Tibial artery (tissue), 4 donors: ENCODE measurements around the gene PAX2.

ENCODE experiments used
- DNase-seq, 2 donors: peaks; one replicate each; pipeline ENCODE4 v3.0.0-alpha.2; 2019
- H3K27ac ChIP-seq, 2 donors: fragments of 200-600 bp; sonication (generic) in 1 of 2; 1 replicate in 1 of 2; 2 replicates in 1 of 2; pipeline ENCODE4 v1.5.1; 2018 to 2019; ENCODE audit warnings: mild to moderate bottlenecking in 1 of 2
- H3K27me3 ChIP-seq, 2 donors: fragments of 200-600 bp; sonication (generic) in 1 of 2; one replicate each; pipeline versions ENCODE4 v1.5.1 to v1.6.0; 2016 to 2019
- H3K36me3 ChIP-seq, 3 donors: fragments of 200-600 bp; sonication (generic) in 2 of 3; one replicate each; pipeline ENCODE4 v1.5.1; 2016 to 2019; ENCODE audit warnings: mild to moderate bottlenecking in 2 of 3
- H3K4me1 ChIP-seq, 4 donors: fragments of 200-600 bp; sonication (generic) in 2 of 4; 1 replicate in 3 of 4; 2 replicates in 1 of 4; pipeline ENCODE4 v1.5.1; 2016 to 2019
- H3K4me3 ChIP-seq, 2 donors: fragments of 200-600 bp; sonication (generic) in 1 of 2; 1 replicate in 1 of 2; 2 replicates in 1 of 2; pipeline ENCODE4 v1.5.1; 2018 to 2019; ENCODE audit warnings: mild to moderate bottlenecking in 2 of 2
- H3K9me3 ChIP-seq, 3 donors: fragments of 200-600 bp; sonication (generic) in 1 of 3; one replicate each; pipeline ENCODE4 v1.5.1; 2016 to 2019
- intact Hi-C: fragments of 100-400 bp; cut with DNase I; formaldehyde crosslinking; loops from one replicate; pipeline ENCODE4 v1.15.0; 2023; ENCODE audit warnings: low total_unique reads
- TF ChIP-seq, protein P1 (sequence below), 2 experiments: fragments of 200-600 bp in 1 of 2; fragments of 450-650 bp in 1 of 2; IDR thresholded peaks; one replicate each; pipeline ENCODE4 v1.5.1; 2017 to 2019; ENCODE audit warnings: antibody characterized with exemption in 2 of 2, mild to moderate bottlenecking in 1 of 2, moderate library complexity in 1 of 2

The PAX2 gene

GRCh38 chr10:100731407-100732240 lies 13.8 kb upstream of the PAX2 start:
- no peak overlapping the region for H3K27ac ChIP-seq
- no peaks in the 10 kb centered on the region for H3K36me3 ChIP-seq
- no peak for DNase-seq
- peaks cover 0 to 36% (median 25%) of the 10 kb centered on the region in 4 donors for H3K4me1 ChIP-seq
- TF ChIP-seq, protein P1, sequence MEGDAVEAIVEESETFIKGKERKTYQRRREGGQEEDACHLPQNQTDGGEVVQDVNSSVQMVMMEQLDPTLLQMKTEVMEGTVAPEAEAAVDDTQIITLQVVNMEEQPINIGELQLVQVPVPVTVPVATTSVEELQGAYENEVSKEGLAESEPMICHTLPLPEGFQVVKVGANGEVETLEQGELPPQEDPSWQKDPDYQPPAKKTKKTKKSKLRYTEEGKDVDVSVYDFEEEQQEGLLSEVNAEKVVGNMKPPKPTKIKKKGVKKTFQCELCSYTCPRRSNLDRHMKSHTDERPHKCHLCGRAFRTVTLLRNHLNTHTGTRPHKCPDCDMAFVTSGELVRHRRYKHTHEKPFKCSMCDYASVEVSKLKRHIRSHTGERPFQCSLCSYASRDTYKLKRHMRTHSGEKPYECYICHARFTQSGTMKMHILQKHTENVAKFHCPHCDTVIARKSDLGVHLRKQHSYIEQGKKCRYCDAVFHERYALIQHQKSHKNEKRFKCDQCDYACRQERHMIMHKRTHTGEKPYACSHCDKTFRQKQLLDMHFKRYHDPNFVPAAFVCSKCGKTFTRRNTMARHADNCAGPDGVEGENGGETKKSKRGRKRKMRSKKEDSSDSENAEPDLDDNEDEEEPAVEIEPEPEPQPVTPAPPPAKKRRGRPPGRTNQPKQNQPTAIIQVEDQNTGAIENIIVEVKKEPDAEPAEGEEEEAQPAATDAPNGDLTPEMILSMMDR (IDR thresholded peaks at IDR 0.05): no peak
- H3K4me3 ChIP-seq: no peak overlapping the region
- no peaks in the 10 kb centered on the region for H3K9me3 ChIP-seq
- intact Hi-C loops: no loop called here
- H3K27me3 ChIP-seq: peaks cover 0 to 98% of the 10 kb centered on the region in 2 donors

- H3K27ac ChIP-seq: no peak overlapping the region
- DNase-seq: no peak
- H3K9me3 ChIP-seq: no peaks in the 10 kb centered on the region
- H3K4me3 ChIP-seq: no peak overlapping the region
- H3K36me3 ChIP-seq: no peaks in the 10 kb centered on the region
- peaks cover 0 to 100% of the 10 kb centered on the region in 2 donors for H3K27me3 ChIP-seq
- intact Hi-C loops: no loop called here
- peaks cover 0 to 38% (median 27%) of the 10 kb centered on the region in 4 donors for H3K4me1 ChIP-seq
- TF ChIP-seq, protein P1 (IDR thresholded peaks at IDR 0.05): no peak
These were observed 13.2 kb upstream of the PAX2 start for GRCh38 chr10:100732241-100732596.

GRCh38 chr10:100733329-100733728 lies 12.1 kb upstream of the PAX2 start:
- Histone ChIP-seq H3K36me3 (no peaks in the 10 kb centered on the region), H3K4me1 (peaks cover 0 to 50% (median 38%) of the 10 kb centered on the region in 4 donors), H3K4me3 (no peak overlapping the region), H3K27ac (no peak overlapping the region), H3K27me3 (peaks cover 0 to 100% of the 10 kb centered on the region in 2 donors), H3K9me3 (no peaks in the 10 kb centered on the region)
- TF ChIP-seq, protein P1 (IDR thresholded peaks at IDR 0.05): no peak
- intact Hi-C loops: no loop called here
- no peak for DNase-seq

- Histone ChIP-seq H3K4me1 (peaks cover 0 to 52% (median 40%) of the 10 kb centered on the region in 4 donors), H3K27me3 (peaks cover 0 to 100% of the 10 kb centered on the region in 2 donors), H3K4me3 (no peak overlapping the region), H3K27ac (no peak overlapping the region), H3K9me3 (no peaks in the 10 kb centered on the region), H3K36me3 (no peaks in the 10 kb centered on the region)
- DNase-seq: no peak
- intact Hi-C loops: no loop called here
- TF ChIP-seq, protein P1 (IDR thresholded peaks at IDR 0.05): no peak
These were observed 10.9 kb upstream of the PAX2 start for GRCh38 chr10:100734295-100735086.

DNA sequence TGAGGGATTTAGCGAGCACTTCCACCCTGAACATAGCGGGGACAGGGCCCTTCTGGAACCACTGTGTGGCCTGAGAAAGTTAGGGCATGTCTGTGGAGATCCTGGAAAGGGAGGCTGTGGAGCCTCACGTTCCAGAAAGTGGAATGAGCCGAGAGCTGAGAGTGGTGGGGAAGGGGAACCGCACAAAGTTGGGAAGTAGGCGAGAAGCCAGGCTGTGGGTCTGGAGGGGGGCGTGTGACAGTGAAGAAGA lies 10.4 kb upstream of the PAX2 start:
- intact Hi-C loops: no loop called here

More for the DNA sequence above, 10.4 kb upstream of the PAX2 start:
- TF ChIP-seq, protein P1 (IDR thresholded peaks at IDR 0.05): no peak
- Histone ChIP-seq H3K4me3 (no peak overlapping the region), H3K27ac (no peak overlapping the region), H3K9me3 (no peaks in the 10 kb centered on the region), H3K36me3 (no peaks in the 10 kb centered on the region), H3K27me3 (peaks cover 3 to 100% of the 10 kb centered on the region in 2 donors), H3K4me1 (peaks cover 0 to 52% (median 38%) of the 10 kb centered on the region in 4 donors)
- DNase-seq: no peak
